GM19452 (cell line): ENCODE data around the gene IQCF6.
"Not testable (repeated sequence)": the region's sequence is repeated elsewhere in the genome, so short reads cannot be mapped to it uniquely, and the experiment has no call there.

Experiments used
- ATAC-seq: cut with Tn5 transposase; IDR thresholded peaks from one replicate; pipeline ENCODE4 v1.9.1; 2021; ENCODE audit not compliant: unreplicated experiment

Gene IQCF6

DNA sequence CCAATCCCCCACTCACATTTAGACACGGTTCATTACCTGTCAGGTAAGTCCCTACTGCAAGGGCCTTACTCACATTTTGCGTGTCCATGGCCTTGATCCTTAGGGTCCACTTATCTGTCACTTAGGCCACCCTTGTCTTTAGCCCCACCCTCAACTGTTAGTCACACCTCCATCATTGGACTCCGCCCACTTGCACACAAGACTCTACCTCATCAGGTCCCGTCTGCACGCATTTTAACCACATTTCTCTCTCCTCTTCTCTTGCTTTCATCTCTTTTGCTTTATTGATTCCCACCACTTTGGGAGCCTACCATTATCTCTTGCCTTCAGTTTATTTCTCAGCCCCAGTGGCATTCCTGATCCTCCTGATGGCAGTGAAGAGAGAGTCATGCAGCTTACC, at the start of gene IQCF6:
Gene IQCF6, minus strand, starts transcription at position 101 of the 400 bp plus-strand sequence. Its CDS starts 13 bp downstream, at position 88.
- ATAC-seq, result no peak

- ATAC-seq, result no peak
These were observed 49.3 kb upstream of the IQCF6 start for GRCh38 chr3:51828297-51828696.

DNA sequence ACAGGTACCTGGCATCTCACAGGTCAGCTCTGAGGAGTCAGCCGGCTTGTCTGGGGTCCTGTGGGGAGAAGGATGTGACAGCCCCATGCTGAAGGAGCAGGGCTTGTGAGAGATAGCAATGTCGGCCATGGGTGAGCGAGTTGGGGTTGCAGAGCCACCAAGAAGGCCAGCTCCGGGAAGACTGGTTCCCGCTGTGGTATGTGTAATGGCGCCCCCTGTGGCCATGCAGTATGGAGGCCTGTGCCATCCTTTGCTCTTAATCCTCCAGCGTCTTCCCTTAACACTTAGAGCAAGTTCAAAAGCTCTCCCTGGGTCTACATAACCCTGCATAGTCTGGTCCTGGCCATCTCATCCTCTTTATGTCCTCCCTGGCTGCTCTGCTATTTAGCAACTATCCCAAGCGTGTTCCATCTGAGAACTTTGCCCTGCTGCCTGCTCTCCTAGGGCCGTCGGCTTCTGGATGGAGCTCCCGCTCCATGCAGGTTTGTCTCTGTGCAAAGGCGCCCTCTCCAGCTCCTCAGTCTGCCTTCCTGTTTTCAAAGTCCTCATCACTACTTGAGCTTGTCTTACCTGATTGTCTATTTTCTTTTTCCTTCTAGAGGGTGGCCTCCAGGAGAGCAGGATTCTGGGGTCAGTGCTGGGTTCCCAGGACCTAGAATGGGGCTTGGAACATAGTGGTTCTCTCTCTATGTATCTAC, 40.8 kb upstream of the IQCF6 start:
- no peak for ATAC-seq

DNA sequence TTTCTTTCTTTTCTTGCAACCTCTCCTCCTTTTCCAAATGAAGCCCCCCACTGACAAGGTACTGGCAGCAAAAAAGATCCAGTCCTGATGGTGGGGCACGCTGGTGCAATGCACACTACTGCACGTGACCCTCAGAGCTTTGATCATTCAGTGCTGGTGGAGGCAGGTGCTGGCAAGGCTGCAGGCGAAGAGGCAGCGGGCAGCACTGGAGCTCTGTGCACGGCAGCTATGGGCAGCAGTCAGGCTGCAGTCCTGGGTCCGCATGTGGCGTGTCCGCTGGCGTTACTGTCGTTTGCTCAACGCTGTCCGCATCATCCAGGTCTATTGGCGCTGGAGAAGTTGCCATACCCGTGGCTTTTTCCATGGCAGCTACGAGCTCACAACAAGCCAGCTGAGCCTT, 40.1 kb upstream of the IQCF6 start:
- ATAC-seq, result no peak

DNA sequence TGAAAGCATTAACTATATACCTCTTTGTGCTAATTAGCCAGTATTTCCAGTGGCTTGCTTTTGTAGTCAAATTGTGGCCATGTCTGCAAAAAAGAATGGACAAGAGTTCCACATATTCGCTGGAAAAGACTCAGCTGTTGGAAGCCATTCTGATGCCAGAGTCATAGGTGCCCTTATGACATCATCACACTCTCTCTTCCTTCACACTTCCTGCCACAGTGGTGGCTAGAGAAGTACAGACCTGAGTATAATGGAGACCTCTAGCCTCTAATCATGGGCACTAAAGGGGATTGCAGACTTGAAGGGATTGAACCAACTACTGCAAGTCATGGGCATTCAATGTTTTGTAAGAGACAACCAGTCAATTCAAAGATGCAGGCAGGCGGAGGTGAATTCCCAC, 38.3 kb upstream of the IQCF6 start:
- no peak for ATAC-seq

DNA sequence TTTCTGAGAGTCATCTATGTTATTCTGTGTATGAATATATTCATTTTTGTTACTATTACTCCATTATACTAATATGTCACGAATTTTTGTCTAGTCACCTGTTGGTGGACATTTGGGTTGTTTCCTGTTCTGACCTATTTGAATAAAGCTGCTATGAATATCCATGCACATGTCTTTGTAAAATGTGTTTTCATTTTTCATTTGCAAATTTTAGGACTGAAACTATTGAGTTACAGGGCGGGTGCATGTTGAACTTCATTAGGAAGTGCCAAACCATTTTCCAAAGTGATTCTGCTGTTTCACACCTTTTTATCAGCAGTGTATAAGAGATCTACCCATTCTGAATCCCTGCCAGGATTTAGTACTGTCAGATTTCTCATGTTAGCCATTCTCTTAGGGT, 37.7 kb upstream of the IQCF6 start:
- ATAC-seq, result no peak

GRCh38 chr3:51815614-51816013, 36.6 kb upstream of the IQCF6 start:
- ATAC-seq, result no peak

- ATAC-seq, result no peak
These were observed 35.0 kb upstream of the IQCF6 start for GRCh38 chr3:51814034-51814433.

DNA sequence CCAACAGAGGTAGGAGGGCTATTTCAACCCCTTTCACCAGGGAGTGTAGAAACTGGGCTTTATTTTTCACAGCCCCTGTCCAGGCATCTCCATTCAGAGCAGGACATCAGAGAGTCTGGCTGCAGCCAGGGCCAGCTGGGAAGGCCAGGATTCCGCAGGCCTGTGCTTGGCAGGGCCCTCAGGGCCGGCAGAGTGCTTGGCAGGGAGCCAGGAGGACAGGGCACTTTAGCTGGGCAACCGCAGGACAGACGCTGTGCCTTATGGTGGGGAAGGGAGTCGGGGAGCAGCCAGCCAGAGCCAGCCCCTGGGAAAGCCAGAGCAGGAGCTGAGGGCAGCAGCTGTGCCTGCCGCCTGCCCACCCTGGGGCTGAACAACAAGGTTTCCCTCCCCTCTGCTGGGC, 34.5 kb upstream of the IQCF6 start:
- ATAC-seq, result no peak

DNA sequence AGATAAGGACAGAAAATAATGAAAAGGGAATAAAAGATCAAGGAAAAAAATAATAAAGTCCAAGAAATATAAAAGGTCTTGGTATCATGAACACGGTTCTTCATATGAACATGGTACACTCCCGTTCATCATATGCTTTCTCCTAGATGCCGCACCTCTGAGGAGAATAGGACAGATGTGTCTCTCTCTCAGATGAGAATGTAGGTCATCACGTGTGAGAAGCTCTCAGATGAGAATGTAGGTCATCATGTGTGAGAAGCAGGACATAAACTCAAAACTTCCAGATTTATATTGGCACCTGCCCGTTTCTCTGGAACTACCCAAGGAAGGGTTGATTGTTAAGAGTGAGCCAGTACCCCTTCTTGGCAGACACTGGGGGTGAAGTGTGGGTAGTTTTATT, 29.9 kb upstream of the IQCF6 start:
- no peak for ATAC-seq

- ATAC-seq, result no peak
These were observed 23.2 kb upstream of the IQCF6 start for GRCh38 chr3:51802106-51802703.

GRCh38 chr3:51800750-51801125, 21.7 kb upstream of the IQCF6 start:
- ATAC-seq, result no peak

DNA sequence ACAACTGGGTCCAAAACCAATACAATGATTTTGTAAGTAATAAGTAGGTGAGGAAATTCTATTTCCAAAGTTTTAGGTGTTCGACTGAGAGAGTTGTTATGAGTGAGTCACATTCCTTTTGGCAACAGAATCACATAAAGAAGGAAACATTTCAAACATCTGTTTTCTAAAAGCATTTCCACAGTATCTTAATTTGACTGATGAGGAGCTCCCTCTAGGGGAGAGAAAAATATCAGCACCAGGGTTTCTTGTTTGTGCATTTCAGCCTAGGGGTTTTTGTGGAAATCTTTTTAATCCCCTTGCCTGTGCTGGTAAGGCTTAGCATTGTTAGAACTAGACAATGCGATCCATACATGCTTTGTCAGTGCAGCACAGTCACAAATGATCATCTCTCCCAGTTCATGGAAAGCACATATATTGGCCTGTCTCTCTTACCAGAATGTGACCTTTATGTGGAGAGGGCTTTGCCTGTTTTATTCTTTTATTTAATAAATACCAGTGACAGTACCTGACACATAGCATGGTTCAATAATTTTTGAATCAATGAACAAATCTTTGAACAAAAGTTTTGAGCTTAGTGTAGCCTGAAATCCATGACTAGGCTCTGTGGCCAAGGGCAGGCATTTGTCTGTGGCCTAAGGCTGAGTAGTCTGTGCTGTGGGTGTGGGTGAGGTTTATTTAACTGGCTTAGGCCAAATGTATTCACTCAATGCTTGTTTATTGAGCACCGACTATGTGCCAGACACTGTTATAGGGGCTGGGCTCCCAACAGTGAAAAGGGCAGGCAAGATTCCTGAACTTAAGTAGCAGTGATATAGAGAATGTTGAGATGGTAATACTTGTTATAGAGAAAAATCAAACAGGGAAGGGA, 21.1 kb upstream of the IQCF6 start:
- no peak for ATAC-seq

DNA sequence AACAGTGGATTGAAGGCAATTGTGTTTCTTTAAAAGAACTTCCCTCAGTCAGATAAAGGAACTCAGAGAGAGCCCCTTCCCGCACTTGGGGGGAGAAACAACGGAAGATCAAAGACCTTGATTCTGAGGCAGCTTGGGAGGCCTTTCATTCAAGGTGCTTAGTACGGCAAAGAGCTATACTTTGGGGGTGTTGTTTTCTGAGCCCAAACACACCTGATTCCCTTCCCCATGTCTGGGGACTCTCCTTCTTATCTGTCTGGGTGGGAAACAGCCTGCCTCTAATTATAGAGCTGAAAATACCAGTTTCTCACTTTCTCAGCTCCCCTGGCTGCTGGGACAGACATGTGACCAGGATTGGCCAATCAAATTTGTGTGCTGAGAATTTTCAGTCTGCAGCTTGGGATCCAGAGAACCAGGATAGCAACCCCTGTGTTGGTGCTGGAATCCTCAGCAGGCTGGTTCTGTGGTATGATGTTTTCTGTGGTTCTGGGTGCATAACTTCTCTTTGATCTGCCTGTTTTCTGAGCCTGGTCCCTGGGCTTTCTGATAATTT, 19.4 kb upstream of the IQCF6 start:
- no peak for ATAC-seq

GRCh38 chr3:51796854-51797253, 17.8 kb upstream of the IQCF6 start:
- no peak for ATAC-seq

GRCh38 chr3:51794206-51794605, 15.2 kb upstream of the IQCF6 start:
- no peak for ATAC-seq

DNA sequence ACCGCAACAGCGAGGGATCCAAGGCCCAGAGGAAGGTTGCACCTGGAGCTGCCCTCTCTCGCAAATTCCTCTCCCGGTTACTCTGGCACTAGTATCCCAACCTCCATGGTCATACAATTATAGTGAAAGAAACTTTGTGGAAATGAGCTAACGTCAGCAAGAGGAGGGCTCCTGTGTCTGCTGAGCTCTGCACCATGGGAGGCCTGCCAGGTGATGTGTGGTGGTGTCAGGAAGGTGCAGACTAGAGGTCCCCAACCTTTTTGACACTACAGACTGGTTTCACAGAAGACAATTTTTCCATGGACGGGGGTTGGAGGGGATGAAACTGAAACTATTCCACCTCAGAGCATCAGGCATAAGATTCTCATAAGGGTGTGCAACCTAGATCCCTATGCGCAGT, 13.2 kb upstream of the IQCF6 start:
- ATAC-seq, result no peak

GRCh38 chr3:51789437-51789836, 10.4 kb upstream of the IQCF6 start:
- no peak for ATAC-seq

DNA sequence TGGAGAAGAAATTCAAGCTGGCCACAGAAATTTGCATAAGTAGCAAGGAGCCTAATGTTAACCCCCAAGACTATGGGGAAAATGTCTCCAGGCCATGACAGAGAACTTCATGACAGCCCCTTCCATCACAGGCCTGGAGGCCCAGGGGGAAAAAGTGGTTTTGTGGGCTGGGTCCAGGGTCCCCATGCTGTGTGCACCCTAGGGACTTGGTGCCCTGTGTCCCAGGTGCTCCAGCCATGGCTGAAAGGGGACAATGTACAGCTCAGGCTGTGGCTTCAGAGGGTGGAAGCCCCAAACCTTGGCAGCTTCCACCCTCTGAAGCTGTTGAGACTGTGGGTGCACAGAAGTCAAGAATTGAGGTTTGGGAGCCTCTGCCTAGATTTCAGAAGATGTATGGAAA, 8.5 kb upstream of the IQCF6 start:
- ATAC-seq, result not testable (repeated sequence)

DNA sequence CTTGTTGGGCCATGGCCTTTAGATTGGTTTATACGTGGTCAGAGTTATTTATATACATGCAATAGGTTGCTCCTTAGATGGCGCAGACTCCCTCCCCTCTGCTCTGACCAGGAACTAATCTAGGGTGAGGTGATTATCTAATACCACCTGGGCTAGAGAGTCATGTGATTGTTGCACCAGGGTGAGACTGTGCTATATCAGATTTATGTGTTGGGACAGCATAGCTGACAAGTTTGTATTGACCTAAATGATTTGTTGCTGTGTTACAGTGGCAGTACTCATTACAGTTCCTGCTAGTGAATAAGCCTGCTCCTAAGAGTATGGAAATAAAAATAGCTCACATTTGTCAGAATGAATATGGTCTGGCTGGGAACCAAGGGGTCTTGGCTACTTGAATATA, 7.2 kb upstream of the IQCF6 start:
- ATAC-seq, result no peak

- ATAC-seq, result no peak
These were observed 483 bp downstream of the IQCF6 start for GRCh38 chr3:51778554-51778953.

GRCh38 chr3:51777985-51778384, 1.1 kb downstream of the IQCF6 start:
- no peak for ATAC-seq
